GM23248 (cell line): ENCODE data around the gene ATOSB.

Source experiments
- EZH2 ChIP-seq: fragments of 200-600 bp; sonication (generic); IDR thresholded peaks from 2 replicates; pipeline ENCODE4 v1.6.1; 2018; ENCODE audit warnings: antibody characterized with exemption, mild to moderate bottlenecking; ENCODE audit not compliant: insufficient read depth, poor library complexity, severe bottlenecking
- EZH2phosphoT487 ChIP-seq: fragments of 200-600 bp; sonication (generic); IDR thresholded peaks from 2 replicates; pipeline ENCODE4 v1.6.1; 2018; ENCODE audit warnings: antibody characterized with exemption, moderate library complexity, mild to moderate bottlenecking, low read depth; ENCODE audit not compliant: insufficient read depth

DNA sequence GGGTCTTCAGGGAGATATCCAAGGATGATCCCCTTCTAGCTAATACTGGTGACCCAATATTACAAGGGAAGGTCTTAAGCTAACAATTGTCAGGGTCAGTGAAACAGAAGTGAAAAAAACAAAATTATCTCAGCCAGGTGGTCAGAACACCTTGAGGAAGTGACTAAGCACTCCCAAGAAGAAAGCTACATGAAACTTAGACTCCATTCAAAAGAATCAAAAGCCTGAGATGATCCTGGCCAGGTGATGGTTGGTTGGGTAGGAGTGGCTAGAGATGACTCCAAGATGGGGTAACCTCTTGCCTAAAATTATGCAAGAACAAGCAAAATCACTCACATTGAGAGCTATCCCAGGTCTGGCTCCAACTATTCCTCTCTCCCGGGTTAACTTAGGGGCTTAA is 48.6 kb downstream of the ATOSB start:
- TF ChIP-seq EZH2 (no peak), EZH2phosphoT487 (no peak)
